CD14-positive monocyte (primary cell): ENCODE results near the gene FRMPD1. TPM values are rescaled to one million over a fixed set of nuclear protein-coding genes. Genes with fewer than 3 reads are reported as not detected.
A peak's percentile ranks its signal among the peaks of the same experiment; 100 is the strongest.
"Not testable (repeated sequence)": the region's sequence is repeated elsewhere in the genome, so short reads cannot be mapped to it uniquely, and the experiment has no call there.

Experiments
- DNase-seq, 3 donors: peaks; one replicate each; pipeline ENCODE4 v3.0.0-alpha.2; 2011 to 2022
- H2AFZ ChIP-seq: 2 replicates; pipeline ENCODE4 v1.6.0; 2012; ENCODE audit warnings: mild to moderate bottlenecking, low read depth, low read length, inconsistent platforms; ENCODE audit not compliant: insufficient read depth, poor library complexity, severe bottlenecking
- H3K27ac ChIP-seq, 2 donors: 1 replicate in 1 of 2; 2 replicates in 1 of 2; pipeline ENCODE4 v1.5.1; 2012 to 2013; ENCODE audit warnings: low read length in 2 of 2, control low read depth in 1 of 2, inconsistent platforms in 1 of 2, low read depth in 1 of 2, mild to moderate bottlenecking in 1 of 2
- H3K27me3 ChIP-seq, 2 donors: one replicate each; pipeline versions ENCODE4 v1.6.0 to v1.6.1; 2011 to 2013; ENCODE audit warnings: low read length in 2 of 2; ENCODE audit not compliant: control insufficient read depth in 2 of 2, insufficient read depth in 2 of 2
- H3K36me3 ChIP-seq, 2 donors: replicated peaks in 1 of 2; 1 replicate in 1 of 2; 2 replicates in 1 of 2; pipeline versions ENCODE4 v1.5.1 to v1.6.1; 2012 to 2013; ENCODE audit warnings: low read length in 2 of 2, control low read depth in 1 of 2, inconsistent platforms in 1 of 2, mild to moderate bottlenecking in 1 of 2; ENCODE audit not compliant: insufficient read depth in 2 of 2, control insufficient read depth in 1 of 2
- H3K4me1 ChIP-seq, 2 donors: 1 replicate in 1 of 2; 2 replicates in 1 of 2; pipeline versions ENCODE4 v1.5.1 to v1.6.1; 2012 to 2013; ENCODE audit warnings: low read length in 2 of 2, control low read depth in 1 of 2, inconsistent platforms in 1 of 2, mild to moderate bottlenecking in 1 of 2, moderate library complexity in 1 of 2; ENCODE audit not compliant: insufficient read depth in 2 of 2, control insufficient read depth in 1 of 2
- H3K4me2 ChIP-seq: replicated peaks from 2 replicates; pipeline ENCODE3; 2012; ENCODE audit warnings: low read length, moderate library complexity, mild to moderate bottlenecking; ENCODE audit not compliant: poor library complexity, severe bottlenecking; ENCODE audit errors: extremely low read depth
- H3K4me3 ChIP-seq, 3 experiments: fragments of 200-600 bp in 1 of 3; sonication (generic) in 1 of 3; replicated peaks in 1 of 3; 1 replicate in 2 of 3; 2 replicates in 1 of 3; pipeline ENCODE4 v1.5.1; 2011 to 2013; ENCODE audit warnings: low read length in 3 of 3, mild to moderate bottlenecking in 3 of 3, control low read depth in 2 of 3, low read depth in 2 of 3, inconsistent platforms in 1 of 3, moderate library complexity in 1 of 3
- H3K79me2 ChIP-seq: 2 replicates; pipeline ENCODE4 v1.6.0; 2012; ENCODE audit warnings: mild to moderate bottlenecking, control low read depth, inconsistent platforms, low read length, moderate library complexity; ENCODE audit not compliant: insufficient read depth
- H3K9ac ChIP-seq: 2 replicates; pipeline ENCODE4 v1.6.0; 2017; ENCODE audit warnings: low read length, mild to moderate bottlenecking; ENCODE audit not compliant: insufficient read depth, poor library complexity, severe bottlenecking
- H3K9me3 ChIP-seq, 2 donors: replicated peaks in 1 of 2; 1 replicate in 1 of 2; 2 replicates in 1 of 2; pipeline versions ENCODE4 v1.5.1 to v1.6.1; 2012 to 2013; ENCODE audit warnings: low read length in 2 of 2, control low read depth in 1 of 2; ENCODE audit not compliant: control insufficient read depth in 1 of 2, insufficient read depth in 1 of 2
- H4K20me1 ChIP-seq: 2 replicates; pipeline ENCODE4 v1.6.0; 2012; ENCODE audit warnings: mild to moderate bottlenecking, low read length, control low read depth, moderate library complexity; ENCODE audit not compliant: insufficient read depth
- H3K27ac Mint-ChIP-seq, 7 donors: one replicate each; pipeline ENCODE4 v1.8.0; 2020; ENCODE audit warnings: mild to moderate bottlenecking in 7 of 7, mixed read lengths in 7 of 7, moderate library complexity in 6 of 7, inconsistent platforms in 2 of 7
- H3K27me3 Mint-ChIP-seq, 3 donors: one replicate each; pipeline ENCODE4 v1.8.0; 2021 to 2022; ENCODE audit warnings: low read depth in 3 of 3, mild to moderate bottlenecking in 3 of 3, mixed read lengths in 3 of 3, moderate library complexity in 3 of 3, inconsistent platforms in 1 of 3
- H3K36me3 Mint-ChIP-seq, 2 donors: one replicate each; pipeline ENCODE4 v1.8.0; 2020; ENCODE audit warnings: mixed read lengths in 2 of 2, inconsistent platforms in 1 of 2, mild to moderate bottlenecking in 1 of 2
- H3K4me1 Mint-ChIP-seq: one replicate; pipeline ENCODE4 v1.8.0; 2020; ENCODE audit warnings: mild to moderate bottlenecking, mixed read lengths
- H3K4me3 Mint-ChIP-seq, 2 donors: one replicate each; pipeline ENCODE4 v1.8.0; 2020; ENCODE audit warnings: mild to moderate bottlenecking in 2 of 2, mixed read lengths in 2 of 2, moderate library complexity in 1 of 2
- H3K9me3 Mint-ChIP-seq, 7 donors: one replicate each; pipeline ENCODE4 v1.8.0; 2020 to 2022; ENCODE audit warnings: mixed read lengths in 7 of 7, mild to moderate bottlenecking in 6 of 7, moderate library complexity in 6 of 7, inconsistent platforms in 2 of 7
- WGBS: methylation state at CpG from one replicate; pipeline ENCODE4 v1.1.5; 2013; ENCODE audit warnings: missing lambda C conversion rate; ENCODE audit not compliant: insufficient coverage; 5-methylcytosine and 5-hydroxymethylcytosine counted together
- intact Hi-C, 2 donors: fragments of 100-400 bp; cut with micrococcal nuclease; formaldehyde crosslinking; loops; one replicate each; pipeline versions ENCODE4 v1.15.0 to v1.15.1; 2023
- polyA plus RNA-seq, 3 donors: library from polyadenylated mRNA; depleted of rRNA in 1 of 3; unstranded in 2 of 3; stranded (reverse) in 1 of 3; fragments of 300-500 nt in 2 of 3; fragments of >200 nt in 1 of 3; fragmentation: Illumina TruSeq in 2 of 3; gene quantifications; 1 replicate in 2 of 3; 2 replicates in 1 of 3; pipeline ENCODE4 v1.2.3, GENCODE V29; 2012 to 2021
- TF ChIP-seq, protein P1 (sequence below): fragments of 200-600 bp; IDR thresholded peaks from one replicate; pipeline ENCODE4 v1.8.0; 2022; ENCODE audit warnings: antibody characterized with exemption, mild to moderate bottlenecking

The FRMPD1 gene
- polyA plus RNA-seq, 3 donors, result 0.03 TPM; not detected in 2

DNA sequence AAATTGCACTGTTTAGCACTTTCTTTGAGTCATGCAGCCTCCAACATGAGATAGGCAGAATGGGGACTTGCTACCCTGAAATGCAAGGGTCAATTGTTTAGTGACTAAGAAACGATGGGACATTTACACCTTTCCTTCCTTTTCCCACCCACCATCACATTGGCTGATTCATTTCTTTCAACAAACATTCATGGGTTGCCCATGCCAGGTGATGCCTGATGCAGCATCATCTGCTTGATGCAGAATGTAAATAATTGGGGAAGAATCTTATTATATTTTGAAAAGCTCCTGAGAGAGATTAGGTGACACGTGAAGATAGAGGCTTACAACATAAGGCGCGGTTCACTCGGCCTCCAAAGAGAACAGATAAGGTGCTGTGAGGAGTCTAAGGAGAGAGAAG, 98.4 kb downstream of the FRMPD1 start:
- H2AFZ ChIP-seq, result peak overlapping the region; percentile 23
- no peak overlapping the region for H3K27ac Mint-ChIP-seq
- 94% methylated on average over 4 of the region's 5 CpGs for WGBS
- TF ChIP-seq, protein P1, sequence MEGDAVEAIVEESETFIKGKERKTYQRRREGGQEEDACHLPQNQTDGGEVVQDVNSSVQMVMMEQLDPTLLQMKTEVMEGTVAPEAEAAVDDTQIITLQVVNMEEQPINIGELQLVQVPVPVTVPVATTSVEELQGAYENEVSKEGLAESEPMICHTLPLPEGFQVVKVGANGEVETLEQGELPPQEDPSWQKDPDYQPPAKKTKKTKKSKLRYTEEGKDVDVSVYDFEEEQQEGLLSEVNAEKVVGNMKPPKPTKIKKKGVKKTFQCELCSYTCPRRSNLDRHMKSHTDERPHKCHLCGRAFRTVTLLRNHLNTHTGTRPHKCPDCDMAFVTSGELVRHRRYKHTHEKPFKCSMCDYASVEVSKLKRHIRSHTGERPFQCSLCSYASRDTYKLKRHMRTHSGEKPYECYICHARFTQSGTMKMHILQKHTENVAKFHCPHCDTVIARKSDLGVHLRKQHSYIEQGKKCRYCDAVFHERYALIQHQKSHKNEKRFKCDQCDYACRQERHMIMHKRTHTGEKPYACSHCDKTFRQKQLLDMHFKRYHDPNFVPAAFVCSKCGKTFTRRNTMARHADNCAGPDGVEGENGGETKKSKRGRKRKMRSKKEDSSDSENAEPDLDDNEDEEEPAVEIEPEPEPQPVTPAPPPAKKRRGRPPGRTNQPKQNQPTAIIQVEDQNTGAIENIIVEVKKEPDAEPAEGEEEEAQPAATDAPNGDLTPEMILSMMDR, result no peak
- H3K9me3 ChIP-seq, result peaks cover 0 to 6% of the 10 kb centered on the region in 2 donors
- intact Hi-C loops, result loop anchor here (5.0 kb wide), 2 partner anchors 613 to 653 kb away; no protein-coding TSS in a partner anchor
- no peaks in the 10 kb centered on the region for H4K20me1 ChIP-seq
- H3K27me3 Mint-ChIP-seq, result peaks cover under 1 to 10% (median 3%) of the 10 kb centered on the region in 3 donors
- H3K36me3 ChIP-seq, result no peaks in the 10 kb centered on the region
- H3K79me2 ChIP-seq, result peaks cover 4% of the 10 kb centered on the region
- peaks cover 0 to 8% (median 5%) of the 10 kb centered on the region in 7 donors for H3K9me3 Mint-ChIP-seq
- DNase-seq, result no peak
- no peak overlapping the region for H3K9ac ChIP-seq
- H3K27ac ChIP-seq, result no peak overlapping the region
- H3K4me1 ChIP-seq, result peaks cover 7 to 8% of the 10 kb centered on the region in 2 donors
- H3K27me3 ChIP-seq, result no peaks in the 10 kb centered on the region
- no peak overlapping the region for H3K4me3 ChIP-seq
- H3K36me3 Mint-ChIP-seq, result no peaks in the 10 kb centered on the region
- no peak overlapping the region for H3K4me2 ChIP-seq
- H3K4me3 Mint-ChIP-seq, result no peak overlapping the region
- peaks cover 7% of the 10 kb centered on the region for H3K4me1 Mint-ChIP-seq

DNA sequence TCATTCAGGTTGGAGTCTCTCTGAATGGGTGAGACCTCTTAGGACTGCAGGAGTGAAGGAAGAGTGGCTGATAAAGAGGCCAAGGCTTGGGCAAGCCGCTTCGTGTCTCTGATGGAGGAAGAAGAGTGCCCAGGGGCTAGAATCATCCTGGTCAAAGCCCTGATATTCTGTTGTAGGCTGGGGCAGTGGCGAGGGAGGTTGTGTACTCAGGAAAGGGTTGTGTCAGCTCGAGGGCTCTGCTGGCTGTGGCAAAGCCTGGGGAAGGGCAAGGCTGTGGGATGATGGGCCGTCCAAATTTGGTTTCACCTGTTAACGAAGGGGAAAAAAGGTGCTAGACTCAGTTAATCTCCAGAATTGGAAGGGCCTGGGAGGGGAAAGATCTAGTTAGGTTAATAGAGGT, 100.4 kb downstream of the FRMPD1 start:
- TF ChIP-seq, protein P1, result no peak

DNA sequence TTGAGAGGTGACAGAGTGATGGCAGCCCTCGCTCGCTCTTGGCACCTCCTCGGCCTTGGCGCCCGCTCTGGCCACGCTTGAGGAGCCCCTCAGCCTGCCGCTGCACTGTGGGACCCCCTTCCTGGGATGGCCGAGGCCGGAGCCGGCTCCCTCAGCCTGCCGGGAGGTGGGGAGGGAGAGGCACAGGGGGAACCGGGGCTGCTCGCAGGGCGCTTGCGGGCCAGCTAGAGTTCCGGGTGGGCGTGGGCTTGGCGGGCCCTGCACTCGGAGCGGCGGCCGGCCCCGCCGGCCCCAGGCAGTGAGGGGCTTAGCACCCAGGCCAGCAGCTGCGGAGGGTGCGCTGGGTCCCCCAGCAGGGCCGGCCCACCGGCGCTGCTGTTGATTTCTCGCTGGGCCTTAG, 101.0 kb downstream of the FRMPD1 start:
- not testable (repeated sequence) for H3K27ac Mint-ChIP-seq
- H3K4me1 Mint-ChIP-seq, result peaks cover 19% of the 10 kb centered on the region
- WGBS, result 92% methylated on average over 24 of the region's 30 CpGs

More for the DNA sequence above, 100.4 kb downstream of the FRMPD1 start:
- DNase-seq, result no peak
- Histone ChIP-seq H3K79me2 (peaks cover 19% of the 10 kb centered on the region), H3K36me3 (no peaks in the 10 kb centered on the region), H3K4me3 (no peak overlapping the region), H4K20me1 (no peaks in the 10 kb centered on the region), H3K9me3 (peaks cover 0 to 6% of the 10 kb centered on the region in 2 donors), H3K27me3 (no peaks in the 10 kb centered on the region), H3K4me2 (no peak overlapping the region), H3K9ac (no peak overlapping the region), H3K4me1 (peaks cover 13 to 15% of the 10 kb centered on the region in 2 donors), H3K27ac (no peak overlapping the region), H2AFZ (no peak overlapping the region)
- Mint-ChIP-seq H3K27me3 (peaks cover 0 to 8% (median 1%) of the 10 kb centered on the region in 3 donors), H3K9me3 (peaks cover 0 to 8% (median 5%) of the 10 kb centered on the region in 7 donors), H3K4me3 (peak overlapping the region in 1 of 2 donors; percentile 20), H3K36me3 (no peaks in the 10 kb centered on the region), H3K4me1 (peaks cover 19% of the 10 kb centered on the region), H3K27ac (no peak overlapping the region)
- intact Hi-C loops, result loop anchor here (5.0 to 10.0 kb wide), 2 partner anchors 36 to 644 kb away; partner anchors contain the start of genes ALDH1B1 (in 1 of the 2) and EXOSC3 (in 1 of the 2)
- 90% methylated on average over 6 of the region's 6 CpGs for WGBS

More for the DNA sequence above, 101.0 kb downstream of the FRMPD1 start:
- not testable (repeated sequence) for H3K9me3 ChIP-seq, H2AFZ ChIP-seq, H3K27me3 Mint-ChIP-seq, H4K20me1 ChIP-seq, DNase-seq, H3K36me3 ChIP-seq, H3K4me2 ChIP-seq, H3K9me3 Mint-ChIP-seq, H3K9ac ChIP-seq, H3K4me3 Mint-ChIP-seq, H3K27me3 ChIP-seq, H3K4me3 ChIP-seq, H3K36me3 Mint-ChIP-seq, H3K27ac ChIP-seq
- Histone ChIP-seq H3K79me2 (peaks cover 23% of the 10 kb centered on the region), H3K4me1 (peaks cover 13 to 15% of the 10 kb centered on the region in 2 donors)
- intact Hi-C loops, result loop anchor here (5.0 to 10.0 kb wide), 2 partner anchors 36 to 643 kb away; partner anchors contain the start of genes ALDH1B1 (in 1 of the 2) and EXOSC3 (in 1 of the 2)
